Ammon's horn (tissue), 1 donor: ENCODE results near the gene FREM1.

Source experiments
- DNase-seq: peaks from one replicate; pipeline ENCODE4 v3.0.0-alpha.2; 2016; ENCODE audit warnings: low spot score

FREM1 gene

GRCh38 chr9:14761584-14761983 is 148.6 kb downstream of the FREM1 start:
- DNase-seq: no peak

- no peak for DNase-seq
Measured at GRCh38 chr9:14760060-14760459, 150.2 kb downstream of the FREM1 start.

- DNase-seq: no peak
Measured at GRCh38 chr9:14756291-14756690, 153.9 kb downstream of the FREM1 start.

GRCh38 chr9:14752871-14753270 is 157.4 kb downstream of the FREM1 start:
- DNase-seq: no peak

GRCh38 chr9:14752271-14752670 is 158.0 kb downstream of the FREM1 start:
- DNase-seq: no peak

- DNase-seq: no peak
Measured at GRCh38 chr9:14750821-14751220, 159.4 kb downstream of the FREM1 start.

- no peak for DNase-seq
Measured at GRCh38 chr9:14749741-14750211, 160.5 kb downstream of the FREM1 start.

- DNase-seq: no peak
Measured at GRCh38 chr9:14748373-14748772, 161.9 kb downstream of the FREM1 start.

GRCh38 chr9:14747111-14747510 is 163.1 kb downstream of the FREM1 start:
- DNase-seq: no peak

- no peak for DNase-seq
Measured at GRCh38 chr9:14746626-14747025, 163.6 kb downstream of the FREM1 start.

- DNase-seq: no peak
Measured at GRCh38 chr9:14744768-14745167, 165.5 kb downstream of the FREM1 start.

GRCh38 chr9:14741369-14741768 is 168.9 kb downstream of the FREM1 start:
- DNase-seq: no peak

- no peak for DNase-seq
Measured at GRCh38 chr9:14733133-14733532, 177.1 kb downstream of the FREM1 start.

- DNase-seq: no peak
Measured at GRCh38 chr9:14731294-14731981, 178.8 kb downstream of the FREM1 start.

GRCh38 chr9:14730461-14730898 is 179.7 kb downstream of the FREM1 start:
- peak; percentile 18 for DNase-seq

GRCh38 chr9:14723301-14723700 is 186.9 kb downstream of the FREM1 start:
- no peak for DNase-seq

GRCh38 chr9:14722391-14723035 is 187.7 kb downstream of the FREM1 start, which contains the start of gene CER1:
Gene CER1 (minus strand): TSS chr9:14722733. CDS start chr9:14722672, 61 bp downstream.
- no peak for DNase-seq

- DNase-seq: no peak
Measured at GRCh38 chr9:14719231-14719923, 190.9 kb downstream of the FREM1 start.

GRCh38 chr9:14715102-14715501 is 195.1 kb downstream of the FREM1 start:
- no peak for DNase-seq

GRCh38 chr9:14713187-14713767 is 197.0 kb downstream of the FREM1 start:
- no peak for DNase-seq

- DNase-seq: no peak
Measured at GRCh38 chr9:14710804-14711203, 199.4 kb downstream of the FREM1 start.

- no peak for DNase-seq
Measured at GRCh38 chr9:14706530-14707140, 203.6 kb downstream of the FREM1 start.
